ENCODE data around the gene PTPRK. TPM values are rescaled to one million over a fixed set of nuclear protein-coding genes. Genes with fewer than 3 reads are reported as not detected.
"Not testable (repeated sequence)": the region's sequence is repeated elsewhere in the genome, so short reads cannot be mapped to it uniquely, and the experiment has no call there.

Gene PTPRK
- total RNA-seq, 1 donor from 2014 or later = 25.9 TPM

GRCh38 chr6:127945434-127946097 is 574.8 kb downstream of the PTPRK start:
- no peak for ATAC-seq
- intact Hi-C loops (cut with DNase I) = no loop called here

DNA sequence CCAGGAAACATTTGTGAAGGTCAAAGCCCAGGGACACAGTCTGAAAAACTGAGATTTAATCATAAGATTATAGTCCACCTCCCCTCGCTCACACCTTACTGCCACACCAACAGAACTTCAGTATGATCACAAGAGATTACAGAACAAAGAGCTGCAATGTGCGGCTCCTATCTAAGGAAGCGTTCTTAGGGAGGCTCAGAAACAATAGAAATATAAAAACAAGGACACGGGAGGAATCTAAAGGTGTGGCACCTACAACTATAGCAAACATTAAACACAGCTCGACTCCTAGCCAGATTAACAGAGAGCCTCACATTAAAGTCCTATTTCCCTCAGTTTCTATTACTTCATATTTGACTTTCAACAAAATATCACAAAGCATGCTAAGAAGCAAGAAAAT is 579.2 kb downstream of the PTPRK start:
- intact Hi-C loops (cut with DNase I) = no loop called here
- ATAC-seq (no peak), DNase-seq (ENCODE audit: low spot score) (no peak)

More at GRCh38 chr6:127945434-127946097, 574.8 kb downstream of the PTPRK start:
- DNase-seq (ENCODE audit: low spot score) = no peak

GRCh38 chr6:127939442-127940066 is 580.8 kb downstream of the PTPRK start:
- ATAC-seq (no peak), DNase-seq (ENCODE audit: low spot score) (no peak)
- intact Hi-C loops (cut with DNase I) = no loop called here

GRCh38 chr6:127938701-127939100 is 581.7 kb downstream of the PTPRK start:
- ATAC-seq (no peak), DNase-seq (ENCODE audit: low spot score) (no peak)
- intact Hi-C loops (cut with DNase I) = no loop called here

DNA sequence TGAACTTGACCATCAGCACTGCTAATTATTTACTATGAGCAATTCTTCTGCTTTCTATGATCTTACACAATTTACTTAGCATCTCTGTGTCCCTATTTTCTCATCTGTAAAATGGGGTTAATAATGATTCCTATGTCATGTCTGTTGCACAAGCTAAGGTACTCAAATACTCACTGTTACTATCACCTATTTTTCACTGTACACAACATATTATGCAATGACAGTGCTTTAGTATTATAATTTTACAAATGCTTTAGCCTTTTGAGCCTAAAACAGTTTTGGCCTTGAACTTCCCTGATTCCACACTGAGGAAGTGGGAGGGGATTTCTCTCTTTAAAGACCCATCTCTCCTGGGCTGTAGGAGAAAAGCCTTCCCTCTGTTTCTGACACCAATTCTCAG is 582.7 kb downstream of the PTPRK start:
- intact Hi-C loops (cut with DNase I) = no loop called here
- ATAC-seq (no peak), DNase-seq (ENCODE audit: low spot score) (no peak)

DNA sequence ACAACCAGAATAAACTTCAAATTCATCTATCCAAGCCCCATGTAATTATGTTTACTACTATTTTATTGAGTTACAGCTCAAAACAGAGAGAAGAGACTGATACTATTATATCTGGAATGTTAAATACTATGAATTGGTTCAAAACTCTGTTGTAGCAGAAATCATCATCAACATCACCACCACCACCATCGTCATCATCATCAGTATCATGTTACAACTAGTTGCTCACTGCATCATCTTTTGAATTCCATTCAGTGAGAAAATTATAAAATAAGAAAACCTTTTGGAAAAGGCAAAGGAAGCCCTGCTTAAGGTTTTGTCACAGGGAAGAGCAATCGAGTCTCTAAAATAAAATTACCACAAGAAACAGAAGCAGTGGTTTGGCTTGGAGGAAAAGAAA is 583.3 kb downstream of the PTPRK start:
- no peak for DNase-seq (ENCODE audit: low spot score)
- intact Hi-C loops (cut with DNase I) = no loop called here
- no peak for ATAC-seq

DNA sequence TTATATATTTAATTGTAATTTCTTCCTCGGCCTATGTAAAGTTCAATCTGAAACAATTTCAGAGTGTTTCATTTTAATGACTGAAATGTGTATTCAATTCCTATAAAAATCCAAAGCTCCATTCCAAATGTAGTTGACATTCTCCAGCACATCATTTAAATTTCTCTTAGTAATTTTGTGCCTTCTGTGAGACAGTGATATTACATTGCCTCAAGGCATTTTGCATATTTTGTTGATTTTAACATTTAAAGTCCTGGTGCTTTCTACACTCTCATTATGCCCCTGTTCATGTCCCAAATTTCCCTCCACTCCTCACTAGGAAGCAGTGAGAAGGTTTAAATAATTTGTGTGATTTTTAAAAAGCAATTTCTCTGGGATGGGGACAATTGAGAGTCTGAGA is 585.4 kb downstream of the PTPRK start:
- no peak for DNase-seq (ENCODE audit: low spot score)
- ATAC-seq = no peak
- intact Hi-C loops (cut with DNase I) = no loop called here

GRCh38 chr6:127933852-127934840 is 586.3 kb downstream of the PTPRK start:
- intact Hi-C loops (cut with DNase I) = no loop called here
- no peak for ATAC-seq
- DNase-seq (ENCODE audit: low spot score) = no peak

DNA sequence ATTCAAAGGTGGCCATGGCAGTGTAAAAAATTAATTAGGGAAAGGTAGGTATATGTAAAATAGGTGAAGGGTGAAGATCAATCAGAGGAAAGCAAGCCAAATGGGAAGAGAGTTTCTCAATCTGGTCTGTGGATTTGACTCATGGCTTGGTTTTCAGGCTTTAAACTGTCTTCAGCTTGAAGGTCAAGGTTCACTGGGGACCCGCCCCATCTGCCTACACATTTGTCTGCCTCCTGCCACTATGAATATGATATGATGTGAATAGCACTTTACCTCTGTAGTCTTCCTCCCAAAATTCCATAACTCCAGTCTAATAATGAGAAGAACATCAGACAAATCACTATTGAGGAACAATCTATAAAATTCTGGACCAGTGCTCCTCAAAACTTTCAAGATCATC is 587.3 kb downstream of the PTPRK start:
- no peak for ATAC-seq
- no peak for DNase-seq (ENCODE audit: low spot score)
- intact Hi-C loops (cut with DNase I) = no loop called here

GRCh38 chr6:127932708-127933107 is 587.7 kb downstream of the PTPRK start:
- DNase-seq (ENCODE audit: low spot score) = no peak
- ATAC-seq = no peak
- intact Hi-C loops (cut with DNase I) = no loop called here

- intact Hi-C loops (cut with DNase I); DNase-seq (ENCODE audit: low spot score); ATAC-seq: not testable (repeated sequence)
Observed at GRCh38 chr6:127926441-127926840, 594.0 kb downstream of the PTPRK start.

DNA sequence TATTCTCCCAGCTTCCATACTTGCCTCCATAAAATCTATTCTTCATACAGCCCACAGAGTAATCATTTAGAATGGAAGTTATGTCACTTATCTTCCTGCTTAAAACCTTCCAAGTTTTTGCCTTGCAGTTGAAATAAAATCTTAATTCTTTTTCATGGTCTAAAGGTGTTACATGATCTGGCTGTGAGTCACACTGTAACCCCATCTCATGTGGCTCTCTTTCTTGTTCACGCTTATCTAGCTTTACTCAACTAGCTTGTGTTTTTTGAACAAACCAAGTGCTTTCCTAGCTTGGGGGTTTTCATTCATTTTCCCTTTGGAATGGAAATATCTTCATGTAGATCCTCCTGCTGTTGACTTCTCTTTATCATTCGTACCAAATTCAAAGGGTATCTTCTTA is 596.0 kb downstream of the PTPRK start:
- intact Hi-C loops (cut with DNase I) = no loop called here
- ATAC-seq (no peak), DNase-seq (ENCODE audit: low spot score) (no peak)

- DNase-seq (ENCODE audit: low spot score) (no peak), ATAC-seq (no peak)
- intact Hi-C loops (cut with DNase I) = no loop called here
Observed at GRCh38 chr6:127924031-127924430, 596.4 kb downstream of the PTPRK start.

DNA sequence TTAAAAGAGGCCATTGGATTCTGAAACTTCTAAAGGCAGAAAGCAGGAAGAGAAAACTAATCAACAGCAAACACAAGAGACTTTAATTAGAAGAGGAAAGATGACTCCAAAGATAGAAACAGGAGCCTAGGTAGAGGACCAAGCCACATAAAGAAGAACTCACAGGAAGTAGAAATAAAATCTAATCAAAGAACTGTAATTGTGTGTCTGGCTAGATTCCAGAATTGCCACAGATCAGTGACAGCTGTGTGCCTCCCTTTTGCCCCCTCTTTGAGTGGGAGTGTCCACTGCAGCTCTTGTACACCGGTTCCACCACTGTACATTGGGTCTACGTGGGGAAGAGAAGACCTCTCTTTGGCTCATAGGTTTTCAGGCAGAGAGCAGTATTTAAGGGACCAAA is 597.3 kb downstream of the PTPRK start:
- ATAC-seq (no peak), DNase-seq (ENCODE audit: low spot score) (no peak)
- intact Hi-C loops (cut with DNase I) = no loop called here

DNA sequence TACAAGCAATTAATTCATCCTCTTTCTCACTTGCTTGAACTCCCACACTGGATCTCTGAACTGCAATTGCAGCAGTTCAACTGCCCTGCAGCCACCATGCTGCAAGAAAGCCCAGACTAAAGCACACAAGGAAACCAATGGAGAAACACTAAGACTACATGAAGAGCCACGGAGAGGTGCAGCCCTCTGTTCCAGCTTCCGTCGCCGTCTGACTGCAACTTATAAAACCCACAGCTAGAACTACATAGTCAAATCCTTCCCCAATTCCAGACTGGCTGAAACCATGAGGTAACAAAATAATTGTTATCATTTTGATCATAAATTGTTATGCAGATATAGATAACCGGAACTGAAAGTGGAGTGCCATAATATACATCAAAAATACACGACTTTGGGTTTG is 598.4 kb downstream of the PTPRK start:
- no peak for ATAC-seq

GRCh38 chr6:127920804-127921203 is 599.6 kb downstream of the PTPRK start:
- ATAC-seq (no peak), DNase-seq (ENCODE audit: low spot score) (no peak)
- intact Hi-C loops (cut with DNase I) = no loop called here

More for the DNA sequence above, 598.4 kb downstream of the PTPRK start:
- intact Hi-C loops (cut with DNase I) = no loop called here
- DNase-seq (ENCODE audit: low spot score) = no peak

Data from sciatic nerve (tissue), 2 donors.